ENCODE results near the gene CYB561.
"Not testable (repeated sequence)": the region's sequence is repeated elsewhere in the genome, so short reads cannot be mapped to it uniquely, and the experiment has no call there.

The CYB561 gene

GRCh38 chr17:63480192-63480784, 34.2 kb upstream of the CYB561 start:
- DNase-seq (ENCODE audit: low read depth) = no peak
- no peak overlapping the region for H3K4me3 ChIP-seq (ENCODE audit: low read depth, low read length)

- no peak for DNase-seq (ENCODE audit: low read depth)
- H3K4me3 ChIP-seq (ENCODE audit: low read depth, low read length) = no peak overlapping the region
Measured at GRCh38 chr17:63479495-63480184, 33.5 kb upstream of the CYB561 start.

GRCh38 chr17:63478814-63479494, 32.8 kb upstream of the CYB561 start:
- H3K4me3 ChIP-seq (ENCODE audit: low read depth, low read length) = no peak overlapping the region
- DNase-seq (ENCODE audit: low read depth) = peak; percentile 62

- DNase-seq (ENCODE audit: low read depth) = no peak
- H3K4me3 ChIP-seq (ENCODE audit: low read depth, low read length) = peak overlapping the region; percentile 44
Measured at GRCh38 chr17:63477480-63478440, 31.7 kb upstream of the CYB561 start.

GRCh38 chr17:63476854-63477479, 30.9 kb upstream of the CYB561 start, which contains the start of gene ACE:
Gene ACE, plus strand, starts transcription at chr17:63477061. Its CDS starts 34 bp downstream, at chr17:63477095.
- peak within 1 kb of the TSS; percentile 44 for H3K4me3 ChIP-seq (ENCODE audit: low read depth, low read length)
- DNase-seq (ENCODE audit: low read depth) = no peak

- DNase-seq (ENCODE audit: low read depth) = no peak
- H3K4me3 ChIP-seq (ENCODE audit: low read depth, low read length) = peak overlapping the region; percentile 44
Measured at GRCh38 chr17:63476459-63476853, 30.4 kb upstream of the CYB561 start.

GRCh38 chr17:63475491-63476412, 29.6 kb upstream of the CYB561 start:
- DNase-seq (ENCODE audit: low read depth) = no peak
- H3K4me3 ChIP-seq (ENCODE audit: low read depth, low read length) = no peak overlapping the region

GRCh38 chr17:63474586-63475460, 28.7 kb upstream of the CYB561 start:
- no peak overlapping the region for H3K4me3 ChIP-seq (ENCODE audit: low read depth, low read length)
- DNase-seq (ENCODE audit: low read depth) = no peak

- DNase-seq (ENCODE audit: low read depth) = no peak
- H3K4me3 ChIP-seq (ENCODE audit: low read depth, low read length) = no peak overlapping the region
Measured at GRCh38 chr17:63474174-63474573, 28.1 kb upstream of the CYB561 start.

GRCh38 chr17:63468099-63468498, 22.0 kb upstream of the CYB561 start:
- DNase-seq (ENCODE audit: low read depth); H3K4me3 ChIP-seq (ENCODE audit: low read depth, low read length): not testable (repeated sequence)

- no peak for DNase-seq (ENCODE audit: low read depth)
- H3K4me3 ChIP-seq (ENCODE audit: low read depth, low read length) = no peak overlapping the region
Measured at GRCh38 chr17:63464691-63465236, 18.7 kb upstream of the CYB561 start.

GRCh38 chr17:63463771-63464170, 17.7 kb upstream of the CYB561 start:
- no peak for DNase-seq (ENCODE audit: low read depth)
- no peak overlapping the region for H3K4me3 ChIP-seq (ENCODE audit: low read depth, low read length)

GRCh38 chr17:63460018-63460417, 13.9 kb upstream of the CYB561 start:
- no peak for DNase-seq (ENCODE audit: low read depth)
- no peak overlapping the region for H3K4me3 ChIP-seq (ENCODE audit: low read depth, low read length)

- DNase-seq (ENCODE audit: low read depth) = no peak
- H3K4me3 ChIP-seq (ENCODE audit: low read depth, low read length) = no peak overlapping the region
Measured at GRCh38 chr17:63458478-63458877, 12.4 kb upstream of the CYB561 start.

GRCh38 chr17:63455417-63455816, 9.3 kb upstream of the CYB561 start:
- no peak for DNase-seq (ENCODE audit: low read depth)
- no peak overlapping the region for H3K4me3 ChIP-seq (ENCODE audit: low read depth, low read length)

GRCh38 chr17:63454915-63455314, 8.8 kb upstream of the CYB561 start:
- no peak overlapping the region for H3K4me3 ChIP-seq (ENCODE audit: low read depth, low read length)
- DNase-seq (ENCODE audit: low read depth) = no peak

- H3K4me3 ChIP-seq (ENCODE audit: low read depth, low read length); DNase-seq (ENCODE audit: low read depth): not testable (repeated sequence)
Measured at GRCh38 chr17:63454357-63454756, 8.3 kb upstream of the CYB561 start.
